ENCODE results near the gene FAM187B.

Gene FAM187B

DNA sequence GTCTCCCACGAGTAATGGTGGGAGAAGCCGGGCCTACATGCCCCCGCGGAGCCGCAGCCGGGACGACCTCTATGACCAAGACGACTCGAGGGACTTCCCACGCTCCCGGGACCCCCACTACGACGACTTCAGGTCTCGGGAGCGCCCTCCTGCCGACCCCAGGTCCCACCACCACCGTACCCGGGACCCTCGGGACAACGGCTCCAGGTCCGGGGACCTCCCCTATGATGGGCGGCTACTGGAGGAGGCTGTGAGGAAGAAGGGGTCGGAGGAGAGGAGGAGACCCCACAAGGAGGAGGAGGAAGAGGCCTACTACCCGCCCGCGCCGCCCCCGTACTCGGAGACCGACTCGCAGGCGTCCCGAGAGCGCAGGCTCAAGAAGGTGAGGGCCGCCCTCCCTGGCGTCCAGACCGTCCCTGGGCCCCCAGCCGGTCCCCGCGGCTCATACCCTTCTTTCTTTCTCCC lies 38.8 kb upstream of the FAM187B start:
- Histone ChIP-seq H3K14ac (ENCODE audit: low read length) (peak overlapping the region; percentile 83), H3K9me3 (ENCODE audit: insufficient read depth, low read depth, low read length) (no peaks in the 10 kb centered on the region), H3K36me3 (ENCODE audit: control insufficient read depth in 1 of 2, insufficient read depth in 2 of 2, low read length in 2 of 2) (peaks cover 50 to 51% of the 10 kb centered on the region in 2 experiments), H3K18ac (ENCODE audit: low read length) (peak overlapping the region; percentile 73), H2AFZ (ENCODE audit: insufficient read depth, low read length, poor library complexity) (no peak overlapping the region), H3K4me1 (ENCODE audit: control insufficient read depth in 1 of 2, insufficient read depth in 2 of 2, low read length in 2 of 2) (peaks cover 12 to 15% of the 10 kb centered on the region in 2 experiments), H3K4ac (ENCODE audit: low read depth, low read length) (peak overlapping the region; percentile 95), H3K79me2 (ENCODE audit: control insufficient read depth, insufficient read depth, low read length, poor library complexity) (peaks cover 11% of the 10 kb centered on the region), H2BK5ac (ENCODE audit: low read depth, low read length, poor library complexity) (peak overlapping the region; percentile 65), H4K91ac (ENCODE audit: low read depth, low read length) (peak overlapping the region; percentile 90), H3K23ac (ENCODE audit: low read length) (no peak overlapping the region), H3K27me3 (ENCODE audit: insufficient read depth, low read length) (no peaks in the 10 kb centered on the region), H4K8ac (ENCODE audit: low read depth, low read length) (peak overlapping the region; percentile 89), H3K27ac (ENCODE audit: low read depth, low read length) (peak overlapping the region; percentile 89), H2BK120ac (ENCODE audit: insufficient read depth, low read length, poor library complexity) (peak overlapping the region; percentile 56), H4K12ac (ENCODE audit: low read depth, low read length) (peak overlapping the region; percentile 94), H3K4me3 (ENCODE audit: low read depth, low read length) (peak overlapping the region; percentile 67), H2BK12ac (ENCODE audit: low read length) (peak overlapping the region; percentile 2), H2AK5ac (ENCODE audit: low read length) (peak overlapping the region; percentile 67), H3K79me1 (ENCODE audit: low read length) (peaks cover 11% of the 10 kb centered on the region), H3K4me2 (ENCODE audit: low read length) (peak overlapping the region; percentile 69), H3K9ac (ENCODE audit: low read length) (peak overlapping the region; percentile 71)
- DNase-seq: peak in 1 of 2 donors; percentile 47
- no CpG with 5 or more reads among the region's 40 CpGs for WGBS (ENCODE audit: extremely low coverage, insufficient coverage, insufficient read length)

DNA sequence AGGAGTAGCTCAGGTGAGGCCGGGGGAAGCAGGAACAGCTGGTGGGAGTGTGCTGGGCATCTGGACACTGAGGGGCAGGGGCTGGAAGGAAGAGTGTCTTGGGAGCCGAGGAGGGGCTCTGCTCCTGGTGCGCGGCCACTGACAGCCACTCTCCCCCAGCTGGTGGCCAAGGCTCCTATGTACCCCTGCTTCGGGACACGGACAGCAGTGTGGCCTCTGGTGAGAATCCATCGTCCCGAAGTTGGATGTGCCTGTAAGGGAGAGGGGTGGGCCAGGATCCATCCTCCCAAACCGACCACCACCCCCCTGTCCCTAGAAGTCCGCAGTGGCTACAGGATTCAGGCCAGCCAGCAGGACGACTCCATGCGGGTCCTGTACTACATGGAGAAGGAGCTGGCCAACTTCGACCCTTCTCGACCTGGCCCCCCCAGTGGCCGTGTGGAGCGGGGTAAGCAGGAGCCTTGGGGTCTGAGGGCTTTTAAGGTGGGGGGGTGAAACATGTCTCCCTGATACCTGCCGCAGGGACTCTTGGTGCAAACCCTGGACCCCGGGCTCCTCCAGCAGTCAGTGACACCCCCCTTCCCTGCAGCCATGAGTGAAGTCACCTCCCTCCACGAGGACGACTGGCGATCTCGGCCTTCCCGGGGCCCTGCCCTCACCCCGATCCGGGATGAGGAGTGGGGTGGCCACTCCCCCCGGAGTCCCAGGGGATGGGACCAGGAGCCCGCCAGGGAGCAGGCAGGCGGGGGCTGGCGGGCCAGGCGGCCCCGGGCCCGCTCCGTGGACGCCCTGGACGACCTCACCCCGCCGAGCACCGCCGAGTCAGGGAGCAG lies 38.2 kb upstream of the FAM187B start:
- Histone ChIP-seq H2BK12ac (ENCODE audit: low read length) (no peak overlapping the region), H3K79me2 (ENCODE audit: control insufficient read depth, insufficient read depth, low read length, poor library complexity) (peaks cover 11% of the 10 kb centered on the region)
- WGBS (ENCODE audit: extremely low coverage, insufficient coverage, insufficient read length): no CpG with 5 or more reads among the region's 39 CpGs

GRCh38 chr19:35265900-35266519 lies 37.5 kb upstream of the FAM187B start:
- Histone ChIP-seq H3K9me3 (ENCODE audit: insufficient read depth, low read depth, low read length) (no peaks in the 10 kb centered on the region), H3K4me2 (ENCODE audit: low read length) (no peak overlapping the region), H3K79me2 (ENCODE audit: control insufficient read depth, insufficient read depth, low read length, poor library complexity) (peaks cover 11% of the 10 kb centered on the region), H4K8ac (ENCODE audit: low read depth, low read length) (no peak overlapping the region), H3K27ac (ENCODE audit: low read depth, low read length) (no peak overlapping the region), H2BK120ac (ENCODE audit: insufficient read depth, low read length, poor library complexity) (no peak overlapping the region), H3K23ac (ENCODE audit: low read length) (no peak overlapping the region), H2AK5ac (ENCODE audit: low read length) (no peak overlapping the region), H3K79me1 (ENCODE audit: low read length) (peaks cover 11% of the 10 kb centered on the region), H3K4me1 (ENCODE audit: control insufficient read depth in 1 of 2, insufficient read depth in 2 of 2, low read length in 2 of 2) (peaks cover 12 to 15% of the 10 kb centered on the region in 2 experiments), H3K4me3 (ENCODE audit: low read depth, low read length) (no peak overlapping the region), H3K27me3 (ENCODE audit: insufficient read depth, low read length) (no peaks in the 10 kb centered on the region), H4K12ac (ENCODE audit: low read depth, low read length) (no peak overlapping the region), H3K9ac (ENCODE audit: low read length) (no peak overlapping the region), H3K4ac (ENCODE audit: low read depth, low read length) (no peak overlapping the region), H2BK12ac (ENCODE audit: low read length) (no peak overlapping the region), H3K36me3 (ENCODE audit: control insufficient read depth in 1 of 2, insufficient read depth in 2 of 2, low read length in 2 of 2) (peaks cover 47% of the 10 kb centered on the region in 2 experiments), H3K18ac (ENCODE audit: low read length) (no peak overlapping the region), H2AFZ (ENCODE audit: insufficient read depth, low read length, poor library complexity) (no peak overlapping the region), H3K14ac (ENCODE audit: low read length) (no peak overlapping the region), H4K91ac (ENCODE audit: low read depth, low read length) (no peak overlapping the region), H2BK5ac (ENCODE audit: low read depth, low read length, poor library complexity) (no peak overlapping the region)
- WGBS (ENCODE audit: extremely low coverage, insufficient coverage, insufficient read length): no CpG with 5 or more reads among the region's 10 CpGs
- no peak for DNase-seq

More for the DNA sequence above, 38.2 kb upstream of the FAM187B start:
- Histone ChIP-seq H2BK120ac (ENCODE audit: insufficient read depth, low read length, poor library complexity) (no peak overlapping the region), H3K9ac (ENCODE audit: low read length) (no peak overlapping the region), H2BK5ac (ENCODE audit: low read depth, low read length, poor library complexity) (no peak overlapping the region), H3K4ac (ENCODE audit: low read depth, low read length) (peak overlapping the region; percentile 95), H3K14ac (ENCODE audit: low read length) (no peak overlapping the region), H4K8ac (ENCODE audit: low read depth, low read length) (peak overlapping the region; percentile 89), H3K4me1 (ENCODE audit: control insufficient read depth in 1 of 2, insufficient read depth in 2 of 2, low read length in 2 of 2) (peaks cover 12 to 15% of the 10 kb centered on the region in 2 experiments), H3K18ac (ENCODE audit: low read length) (peak overlapping the region; percentile 73), H3K4me3 (ENCODE audit: low read depth, low read length) (no peak overlapping the region), H3K9me3 (ENCODE audit: insufficient read depth, low read depth, low read length) (no peaks in the 10 kb centered on the region), H2AFZ (ENCODE audit: insufficient read depth, low read length, poor library complexity) (no peak overlapping the region), H4K12ac (ENCODE audit: low read depth, low read length) (peak overlapping the region; percentile 94), H4K91ac (ENCODE audit: low read depth, low read length) (peak overlapping the region; percentile 90), H3K36me3 (ENCODE audit: control insufficient read depth in 1 of 2, insufficient read depth in 2 of 2, low read length in 2 of 2) (peaks cover 50% of the 10 kb centered on the region in 2 experiments), H3K79me1 (ENCODE audit: low read length) (peaks cover 11% of the 10 kb centered on the region), H3K27me3 (ENCODE audit: insufficient read depth, low read length) (no peaks in the 10 kb centered on the region), H3K23ac (ENCODE audit: low read length) (no peak overlapping the region), H2AK5ac (ENCODE audit: low read length) (peak overlapping the region; percentile 67), H3K27ac (ENCODE audit: low read depth, low read length) (no peak overlapping the region), H3K4me2 (ENCODE audit: low read length) (peak overlapping the region; percentile 69)
- DNase-seq: no peak

GRCh38 chr19:35265126-35265899 lies 36.8 kb upstream of the FAM187B start:
- Histone ChIP-seq H4K12ac (ENCODE audit: low read depth, low read length) (no peak overlapping the region), H4K91ac (ENCODE audit: low read depth, low read length) (no peak overlapping the region), H3K27me3 (ENCODE audit: insufficient read depth, low read length) (no peaks in the 10 kb centered on the region), H3K14ac (ENCODE audit: low read length) (no peak overlapping the region), H3K27ac (ENCODE audit: low read depth, low read length) (no peak overlapping the region), H2BK5ac (ENCODE audit: low read depth, low read length, poor library complexity) (no peak overlapping the region), H3K4me3 (ENCODE audit: low read depth, low read length) (no peak overlapping the region), H3K79me2 (ENCODE audit: control insufficient read depth, insufficient read depth, low read length, poor library complexity) (peaks cover 11% of the 10 kb centered on the region), H3K36me3 (ENCODE audit: control insufficient read depth in 1 of 2, insufficient read depth in 2 of 2, low read length in 2 of 2) (peaks cover 44% of the 10 kb centered on the region in 2 experiments), H3K4me1 (ENCODE audit: control insufficient read depth in 1 of 2, insufficient read depth in 2 of 2, low read length in 2 of 2) (peaks cover 11 to 14% of the 10 kb centered on the region in 2 experiments), H3K79me1 (ENCODE audit: low read length) (peaks cover 11% of the 10 kb centered on the region), H3K4me2 (ENCODE audit: low read length) (no peak overlapping the region), H4K8ac (ENCODE audit: low read depth, low read length) (no peak overlapping the region), H3K9me3 (ENCODE audit: insufficient read depth, low read depth, low read length) (no peaks in the 10 kb centered on the region), H2AFZ (ENCODE audit: insufficient read depth, low read length, poor library complexity) (no peak overlapping the region), H3K9ac (ENCODE audit: low read length) (no peak overlapping the region), H2BK12ac (ENCODE audit: low read length) (no peak overlapping the region), H2BK120ac (ENCODE audit: insufficient read depth, low read length, poor library complexity) (no peak overlapping the region), H3K4ac (ENCODE audit: low read depth, low read length) (no peak overlapping the region), H3K18ac (ENCODE audit: low read length) (no peak overlapping the region), H3K23ac (ENCODE audit: low read length) (no peak overlapping the region), H2AK5ac (ENCODE audit: low read length) (no peak overlapping the region)
- no peak for DNase-seq
- WGBS (ENCODE audit: extremely low coverage, insufficient coverage, insufficient read length): no CpG with 5 or more reads among the region's 6 CpGs
